ENCODE results near the gene ESRP2.

DNA sequence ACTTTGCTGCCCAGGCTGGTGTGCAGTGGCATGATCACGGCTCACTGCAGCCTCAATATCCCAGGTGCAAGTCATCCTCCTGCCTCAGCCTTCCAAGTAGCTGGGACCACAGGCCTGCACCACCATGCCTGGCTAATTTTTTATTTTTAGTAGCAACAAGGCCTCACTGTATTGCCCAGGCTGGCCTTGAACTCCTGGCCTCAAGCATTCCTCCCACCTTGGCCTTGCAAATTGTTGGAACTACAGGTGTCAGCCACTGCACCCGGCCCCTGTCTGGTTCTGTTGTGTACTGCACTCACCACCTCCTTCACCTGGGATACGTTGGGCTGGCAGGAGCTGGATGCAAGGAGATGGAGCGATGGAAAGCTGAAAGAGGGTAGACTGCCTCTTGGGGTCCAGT, 17.8 kb upstream of the ESRP2 start:
- TF ChIP-seq, protein P1, sequence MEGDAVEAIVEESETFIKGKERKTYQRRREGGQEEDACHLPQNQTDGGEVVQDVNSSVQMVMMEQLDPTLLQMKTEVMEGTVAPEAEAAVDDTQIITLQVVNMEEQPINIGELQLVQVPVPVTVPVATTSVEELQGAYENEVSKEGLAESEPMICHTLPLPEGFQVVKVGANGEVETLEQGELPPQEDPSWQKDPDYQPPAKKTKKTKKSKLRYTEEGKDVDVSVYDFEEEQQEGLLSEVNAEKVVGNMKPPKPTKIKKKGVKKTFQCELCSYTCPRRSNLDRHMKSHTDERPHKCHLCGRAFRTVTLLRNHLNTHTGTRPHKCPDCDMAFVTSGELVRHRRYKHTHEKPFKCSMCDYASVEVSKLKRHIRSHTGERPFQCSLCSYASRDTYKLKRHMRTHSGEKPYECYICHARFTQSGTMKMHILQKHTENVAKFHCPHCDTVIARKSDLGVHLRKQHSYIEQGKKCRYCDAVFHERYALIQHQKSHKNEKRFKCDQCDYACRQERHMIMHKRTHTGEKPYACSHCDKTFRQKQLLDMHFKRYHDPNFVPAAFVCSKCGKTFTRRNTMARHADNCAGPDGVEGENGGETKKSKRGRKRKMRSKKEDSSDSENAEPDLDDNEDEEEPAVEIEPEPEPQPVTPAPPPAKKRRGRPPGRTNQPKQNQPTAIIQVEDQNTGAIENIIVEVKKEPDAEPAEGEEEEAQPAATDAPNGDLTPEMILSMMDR (conservative IDR thresholded peaks at IDR 0.05): no peak
- no peak for TF ChIP-seq ZFX (IDR thresholded peaks at IDR 0.05)
